Mucosa of descending colon (tissue), 3 donors: ENCODE measurements around the gene ACOT7. TPM values are rescaled to one million over a fixed set of nuclear protein-coding genes. Genes with fewer than 3 reads are reported as not detected.
"Not testable (repeated sequence)": the region's sequence is repeated elsewhere in the genome, so short reads cannot be mapped to it uniquely, and the experiment has no call there.

Experiments used
- ATAC-seq: fragments of 200-7000 bp; cut with Tn5 transposase; one replicate; pipeline ENCODE4 v1.9.1; 2020; ENCODE audit warnings: mild to moderate bottlenecking, moderate library complexity
- DNase-seq, 3 donors: peaks; one replicate each; pipeline ENCODE4 v3.0.0-alpha.2; 2020
- H3K36me3 ChIP-seq: fragments of 200-600 bp; one replicate; pipeline ENCODE4 v1.8.0; 2021; ENCODE audit warnings: low read depth, mild to moderate bottlenecking
- H3K4me1 ChIP-seq: fragments of 200-600 bp; one replicate; pipeline ENCODE4 v1.8.0; 2021; ENCODE audit warnings: low read depth, mild to moderate bottlenecking
- H3K4me3 ChIP-seq: fragments of 200-600 bp; one replicate; pipeline ENCODE4 v1.8.0; 2021; ENCODE audit warnings: mild to moderate bottlenecking
- H3K9me3 ChIP-seq: fragments of 200-600 bp; one replicate; pipeline ENCODE4 v1.8.0; 2021; ENCODE audit warnings: mild to moderate bottlenecking
- intact Hi-C, 2 donors: fragments of 100-400 bp; cut with DNase I in 1 of 2; cut with micrococcal nuclease in 1 of 2; formaldehyde crosslinking; loops; one replicate each; pipeline versions ENCODE4 v1.11.0 to v1.11.1; 2022; cut with DNase I, micrococcal nuclease
- microRNA-seq: library from miRNA; unstranded; fragments of <30 nt; microRNA quantifications from one replicate; pipeline ENCODE4, GENCODE V29; 2019
- total RNA-seq, 3 donors: library from RNA; stranded (reverse); fragmentation: NEBNext Ultra II Directional in 2 of 3; extraction: Animal tissue kit (Norgen Biotek cat#: 25700) in 2 of 3; gene quantifications; one replicate each; pipeline versions ENCODE4 v1.2.1 to v1.2.4, GENCODE V29; 2021 to 2023
- TF ChIP-seq, protein P1 (sequence below): fragments of 200-600 bp; IDR thresholded peaks from one replicate; pipeline ENCODE4 v1.8.0; 2022; ENCODE audit warnings: antibody characterized with exemption, mild to moderate bottlenecking
- donor health status: DM: no; HTN: no; CAD: no; lungs with moderate emphysema.
- donor health status: DM: no; HTN: no; CAD: no.
- donor health status: DM: no; HTN: yes; CAD: no.

Gene ACOT7
- total RNA-seq, 3 donors from 2014 or later, result 37.9 to 60.1 (median 42.7) TPM

DNA sequence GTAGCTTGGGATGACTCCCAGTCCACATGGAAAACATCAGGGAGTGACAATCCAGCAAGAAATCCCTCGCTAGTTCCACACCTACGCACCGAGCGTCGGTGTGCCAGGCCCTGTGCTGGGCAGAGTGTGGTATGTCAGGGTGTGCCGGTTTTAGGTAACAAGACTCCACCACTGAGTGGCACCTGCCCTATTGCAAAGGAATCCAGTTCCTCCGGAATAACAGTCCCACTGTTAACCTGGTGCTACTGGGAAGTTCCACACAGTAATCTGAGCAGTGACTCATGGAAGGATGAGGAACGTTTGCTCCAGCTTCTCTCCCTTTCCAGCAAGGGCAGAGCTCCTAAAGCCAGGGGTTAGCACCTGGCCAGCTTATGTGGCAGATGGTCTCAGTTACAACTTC is 173.3 kb downstream of the ACOT7 start:
- H3K9me3 ChIP-seq, result no peaks in the 10 kb centered on the region
- TF ChIP-seq, protein P1, sequence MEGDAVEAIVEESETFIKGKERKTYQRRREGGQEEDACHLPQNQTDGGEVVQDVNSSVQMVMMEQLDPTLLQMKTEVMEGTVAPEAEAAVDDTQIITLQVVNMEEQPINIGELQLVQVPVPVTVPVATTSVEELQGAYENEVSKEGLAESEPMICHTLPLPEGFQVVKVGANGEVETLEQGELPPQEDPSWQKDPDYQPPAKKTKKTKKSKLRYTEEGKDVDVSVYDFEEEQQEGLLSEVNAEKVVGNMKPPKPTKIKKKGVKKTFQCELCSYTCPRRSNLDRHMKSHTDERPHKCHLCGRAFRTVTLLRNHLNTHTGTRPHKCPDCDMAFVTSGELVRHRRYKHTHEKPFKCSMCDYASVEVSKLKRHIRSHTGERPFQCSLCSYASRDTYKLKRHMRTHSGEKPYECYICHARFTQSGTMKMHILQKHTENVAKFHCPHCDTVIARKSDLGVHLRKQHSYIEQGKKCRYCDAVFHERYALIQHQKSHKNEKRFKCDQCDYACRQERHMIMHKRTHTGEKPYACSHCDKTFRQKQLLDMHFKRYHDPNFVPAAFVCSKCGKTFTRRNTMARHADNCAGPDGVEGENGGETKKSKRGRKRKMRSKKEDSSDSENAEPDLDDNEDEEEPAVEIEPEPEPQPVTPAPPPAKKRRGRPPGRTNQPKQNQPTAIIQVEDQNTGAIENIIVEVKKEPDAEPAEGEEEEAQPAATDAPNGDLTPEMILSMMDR, result no peak
- peak; percentile 14 for ATAC-seq
- intact Hi-C loops, result no loop called here
- H3K4me1 ChIP-seq, result no peaks in the 10 kb centered on the region
- no peak overlapping the region for H3K4me3 ChIP-seq
- no peaks in the 10 kb centered on the region for H3K36me3 ChIP-seq
- no peak for DNase-seq

GRCh38 chr1:6219641-6220040 is 173.9 kb downstream of the ACOT7 start:
- ATAC-seq, DNase-seq, H3K4me3 ChIP-seq, H3K36me3 ChIP-seq, H3K9me3 ChIP-seq, H3K4me1 ChIP-seq, intact Hi-C loops: not testable (repeated sequence)

GRCh38 chr1:6218375-6219164 is 175.0 kb downstream of the ACOT7 start:
- no peak for DNase-seq
- Histone ChIP-seq H3K4me1 (no peaks in the 10 kb centered on the region), H3K9me3 (no peaks in the 10 kb centered on the region), H3K4me3 (no peak overlapping the region), H3K36me3 (no peaks in the 10 kb centered on the region)
- intact Hi-C loops, result no loop called here
- TF ChIP-seq, protein P1, result no peak
- ATAC-seq, result no peak

Small RNA genes within 50 kb of the gene (microRNA-seq; reads per million reads assigned to microRNA genes)
- not detected for gene MIR4252

Other genes starting within 250 kb of the ACOT7 start
- gene CHD5, start 213.4 kb downstream of the ACOT7 start, total RNA-seq, result 1 to 10 TPM in 1 of 3 donors, under 1 TPM in 2; 0.17 to 2.1 (median 0.22) TPM
- 100 to 1,000 TPM; 349 to 387 (median 350) TPM for gene RPL22, start 194.2 kb downstream of the ACOT7 start, total RNA-seq
- gene RNF207, start 187.6 kb downstream of the ACOT7 start, total RNA-seq, result 10 to 100 TPM; 35.4 to 63.9 (median 35.9) TPM
- gene ICMT, start 157.8 kb downstream of the ACOT7 start, total RNA-seq, result 10 to 100 TPM; 50.4 to 72.3 (median 55.8) TPM
- not detected for gene HES3, start 149.6 kb downstream of the ACOT7 start, total RNA-seq
- 10 to 100 TPM; 20.2 to 28.3 (median 20.4) TPM for gene GPR153, start 132.7 kb downstream of the ACOT7 start, total RNA-seq
- 10 to 100 TPM in 2 of 3 donors, 1 to 10 TPM in 1; 8.6 to 23.0 (median 22.4) TPM for gene HES2, start 26.2 kb upstream of the ACOT7 start, total RNA-seq
- gene ESPN, start 31.0 kb upstream of the ACOT7 start, total RNA-seq, result 100 to 1,000 TPM in 2 of 3 donors, 10 to 100 TPM in 1; 65.7 to 137 (median 124) TPM
- 10 to 100 TPM; 18.3 to 45.1 (median 35.3) TPM for gene TNFRSF25, start 72.4 kb upstream of the ACOT7 start, total RNA-seq
- 10 to 100 TPM; 20.1 to 32.9 (median 20.2) TPM for gene PLEKHG5, start 97.9 kb upstream of the ACOT7 start, total RNA-seq
- 10 to 100 TPM; 20.0 to 28.3 (median 21.1) TPM for gene NOL9, start 160.7 kb upstream of the ACOT7 start, total RNA-seq
- under 1 TPM in 2 of 3 donors, not detected in 1; 0.13 to 0.14 TPM for gene TAS1R1, start 161.5 kb upstream of the ACOT7 start, total RNA-seq
- gene ZBTB48, start 186.2 kb upstream of the ACOT7 start, total RNA-seq, result 10 to 100 TPM; 36.8 to 53.9 (median 42.3) TPM
- 10 to 100 TPM in 2 of 3 donors, 1 to 10 TPM in 1; 8.7 to 68.2 (median 10.7) TPM for gene KLHL21, start 209.1 kb upstream of the ACOT7 start, total RNA-seq
- 10 to 100 TPM in 1 of 3 donors, 1 to 10 TPM in 2; 6.6 to 21.5 (median 8.9) TPM for gene PHF13, start 220.0 kb upstream of the ACOT7 start, total RNA-seq
- gene THAP3, start 231.1 kb upstream of the ACOT7 start, total RNA-seq, result 10 to 100 TPM in 2 of 3 donors, 1 to 10 TPM in 1; 8.5 to 19.4 (median 13.7) TPM